Neural cell (in vitro differentiated cells): ENCODE measurements around the gene CD160. TPM values are rescaled to one million over a fixed set of nuclear protein-coding genes. Genes with fewer than 3 reads are reported as not detected.
"Not testable (repeated sequence)": the region's sequence is repeated elsewhere in the genome, so short reads cannot be mapped to it uniquely, and the experiment has no call there.

ENCODE experiments used
- H2AFZ ChIP-seq: fragments of 200-600, 300-800 bp; sonication (generic), shearing (Covaris generic); 2 replicates; pipeline ENCODE4 v1.6.0; 2014; ENCODE audit warnings: low read depth, mild to moderate bottlenecking, antibody characterized with exemption, low read length, moderate library complexity
- H3F3A ChIP-seq: fragments of 200-600 bp; shearing (Covaris generic); 2 replicates; pipeline ENCODE4 v1.6.1; 2016; ENCODE audit warnings: mild to moderate bottlenecking, moderate library complexity, mixed read lengths, antibody characterized with exemption, low read length; ENCODE audit not compliant: insufficient read depth, poor library complexity, severe bottlenecking
- H3K27ac ChIP-seq: fragments of 200-600, 300-800 bp; sonication (generic), shearing (Covaris generic); 2 replicates; pipeline ENCODE4 v1.5.1; 2014; ENCODE audit warnings: mild to moderate bottlenecking, low read length, moderate library complexity
- H3K27me3 ChIP-seq: fragments of 300-800, 200-600 bp; sonication (generic), shearing (Covaris generic); 2 replicates; pipeline ENCODE4 v1.6.0; 2014; ENCODE audit warnings: mild to moderate bottlenecking, low read depth, low read length, moderate library complexity; ENCODE audit not compliant: insufficient read depth
- H3K36me3 ChIP-seq: fragments of 300-800, 200-600 bp; sonication (generic), shearing (Covaris generic); 2 replicates; pipeline ENCODE4 v1.5.1; 2014; ENCODE audit warnings: mild to moderate bottlenecking, antibody characterized with exemption, low read length, moderate library complexity; ENCODE audit not compliant: insufficient read depth
- H3K4me2 ChIP-seq: fragments of 300-800, 200-600 bp; sonication (generic), shearing (Covaris generic); 2 replicates; pipeline ENCODE4 v1.6.0; 2014; ENCODE audit warnings: mild to moderate bottlenecking, low read length
- H3K4me3 ChIP-seq: fragments of 300-800, 200-600 bp; sonication (generic), shearing (Covaris generic); 2 replicates; pipeline ENCODE4 v1.5.1; 2014; ENCODE audit warnings: mild to moderate bottlenecking, low read length, moderate library complexity
- H3K79me2 ChIP-seq: fragments of 200-600 bp; shearing (Covaris generic); replicated peaks from 2 replicates; pipeline ENCODE4 v1.6.0; 2014; ENCODE audit warnings: mild to moderate bottlenecking, low read length, moderate library complexity; ENCODE audit not compliant: insufficient read depth
- H3K9ac ChIP-seq: fragments of 300-800, 200-600 bp; sonication (generic), shearing (Covaris generic); 2 replicates; pipeline ENCODE4 v1.6.1; 2016; ENCODE audit warnings: mild to moderate bottlenecking, low read length, mixed read lengths
- H3K9me2 ChIP-seq: fragments of 200-600 bp; shearing (Covaris generic); 2 replicates; pipeline ENCODE4 v1.6.1; 2016; ENCODE audit warnings: mild to moderate bottlenecking, low read length, mixed read lengths; ENCODE audit not compliant: insufficient read depth
- H3K9me3 ChIP-seq: fragments of 200-600, 300-800 bp; sonication (generic), shearing (Covaris generic); 2 replicates; pipeline ENCODE4 v1.6.1; 2016; ENCODE audit warnings: mild to moderate bottlenecking, mixed run types, low read length, moderate library complexity, mixed read lengths
- H4K20me1 ChIP-seq: fragments of 200-600 bp; shearing (Covaris generic); 2 replicates; pipeline ENCODE4 v1.6.1; 2016; ENCODE audit warnings: mild to moderate bottlenecking, mixed run types; ENCODE audit not compliant: insufficient read depth
- EP300 ChIP-seq: fragments of 450-650 bp; conservative IDR thresholded peaks from 2 replicates; pipeline ENCODE4 v1.6.1; 2014; ENCODE audit warnings: antibody characterized with exemption, mild to moderate bottlenecking, moderate library complexity; ENCODE audit not compliant: poor library complexity, severe bottlenecking
- EZH2 ChIP-seq: fragments of 200-600, 300-800 bp; shearing (Covaris generic), sonication (generic); IDR thresholded peaks from 2 replicates; pipeline ENCODE4 v1.6.1; 2014; ENCODE audit warnings: antibody characterized with exemption, low read length, borderline replicate concordance, mild to moderate bottlenecking; ENCODE audit not compliant: insufficient read depth, poor library complexity, severe bottlenecking
- MXI1 ChIP-seq: fragments of 450-650 bp; conservative IDR thresholded peaks from 2 replicates; pipeline ENCODE4 v1.6.1; 2014; ENCODE audit warnings: antibody characterized with exemption, mild to moderate bottlenecking; ENCODE audit not compliant: poor library complexity, severe bottlenecking
- POLR2AphosphoS5 ChIP-seq: IDR thresholded peaks from 2 replicates; pipeline ENCODE4 v1.6.1; 2012
- RAD21 ChIP-seq: fragments of 450-650 bp; conservative IDR thresholded peaks from 2 replicates; pipeline ENCODE4 v1.6.1; 2014; ENCODE audit warnings: antibody characterized with exemption, mild to moderate bottlenecking, moderate library complexity
- REST ChIP-seq: IDR thresholded peaks from 2 replicates; pipeline ENCODE4 v1.6.1; 2012; ENCODE audit warnings: borderline replicate concordance
- SMC3 ChIP-seq: fragments of 450-650 bp; conservative IDR thresholded peaks from 2 replicates; pipeline ENCODE4 v1.6.1; 2014; ENCODE audit warnings: antibody characterized with exemption, mild to moderate bottlenecking, moderate library complexity; ENCODE audit not compliant: poor library complexity
- TAF1 ChIP-seq: IDR thresholded peaks from 2 replicates; pipeline ENCODE4 v1.6.1; 2012; ENCODE audit warnings: low read depth
- polyA plus RNA-seq: library from polyadenylated mRNA; depleted of rRNA; stranded (reverse); fragments of >200 nt; gene quantifications from 2 replicates; pipeline ENCODE4 v1.2.3, GENCODE V29; 2014
- TF ChIP-seq, protein P1 (sequence below): fragments of 450-650 bp; IDR thresholded peaks from 2 replicates; pipeline ENCODE4 v1.5.1; 2014; ENCODE audit warnings: antibody characterized with exemption, mild to moderate bottlenecking, moderate library complexity; ENCODE audit not compliant: poor library complexity, severe bottlenecking

CD160 gene
- polyA plus RNA-seq, 1 donor from 2014 or later: not detected

- H3K9me2 ChIP-seq, H3K4me3 ChIP-seq, H3K27ac ChIP-seq, H3K36me3 ChIP-seq, H3K27me3 ChIP-seq, H3K4me2 ChIP-seq, H4K20me1 ChIP-seq, H3K9ac ChIP-seq, H3K79me2 ChIP-seq, H2AFZ ChIP-seq, H3F3A ChIP-seq, H3K9me3 ChIP-seq: not testable (repeated sequence)
Measured at GRCh38 chr1:145765127-145765526, 45.8 kb downstream of the CD160 start.

GRCh38 chr1:145765585-145766360 is 46.5 kb downstream of the CD160 start:
- not testable (repeated sequence) for H3K9ac ChIP-seq, H3K27me3 ChIP-seq, H3K9me3 ChIP-seq, H3K79me2 ChIP-seq, H4K20me1 ChIP-seq, H3K9me2 ChIP-seq, H3K36me3 ChIP-seq, H3K27ac ChIP-seq, H3F3A ChIP-seq, H2AFZ ChIP-seq, H3K4me3 ChIP-seq, H3K4me2 ChIP-seq

DNA sequence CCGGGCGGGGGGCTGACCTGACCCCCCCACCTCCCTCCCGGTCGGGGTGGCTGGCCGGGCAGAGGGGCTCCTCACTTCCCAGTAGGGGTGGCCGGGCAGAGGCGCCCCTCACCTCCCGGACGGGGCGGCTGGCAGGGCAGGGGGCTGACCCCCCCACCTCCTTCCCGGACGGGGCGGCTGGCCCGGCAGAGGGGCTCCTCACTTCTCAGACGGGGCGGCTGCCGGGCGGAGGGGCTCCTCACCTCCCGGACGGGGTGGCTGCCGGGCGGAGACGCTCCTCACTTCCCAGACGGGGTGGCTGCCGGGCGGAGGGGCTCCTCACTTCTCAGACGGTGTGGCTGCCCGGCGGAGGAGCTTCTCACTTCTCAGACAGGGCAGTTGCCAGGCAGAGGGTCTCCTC is 47.6 kb downstream of the CD160 start:
- not testable (repeated sequence) for H3K4me2 ChIP-seq, H3K4me3 ChIP-seq, H3F3A ChIP-seq, H4K20me1 ChIP-seq, H3K79me2 ChIP-seq, H2AFZ ChIP-seq, H3K27me3 ChIP-seq, H3K9me2 ChIP-seq, H3K9ac ChIP-seq, H3K27ac ChIP-seq, H3K9me3 ChIP-seq, H3K36me3 ChIP-seq

GRCh38 chr1:145768004-145768403 is 48.7 kb downstream of the CD160 start:
- not testable (repeated sequence) for H3K36me3 ChIP-seq, H3K27ac ChIP-seq

GRCh38 chr1:145771056-145771455 is 51.8 kb downstream of the CD160 start:
- TF ChIP-seq, protein P1, sequence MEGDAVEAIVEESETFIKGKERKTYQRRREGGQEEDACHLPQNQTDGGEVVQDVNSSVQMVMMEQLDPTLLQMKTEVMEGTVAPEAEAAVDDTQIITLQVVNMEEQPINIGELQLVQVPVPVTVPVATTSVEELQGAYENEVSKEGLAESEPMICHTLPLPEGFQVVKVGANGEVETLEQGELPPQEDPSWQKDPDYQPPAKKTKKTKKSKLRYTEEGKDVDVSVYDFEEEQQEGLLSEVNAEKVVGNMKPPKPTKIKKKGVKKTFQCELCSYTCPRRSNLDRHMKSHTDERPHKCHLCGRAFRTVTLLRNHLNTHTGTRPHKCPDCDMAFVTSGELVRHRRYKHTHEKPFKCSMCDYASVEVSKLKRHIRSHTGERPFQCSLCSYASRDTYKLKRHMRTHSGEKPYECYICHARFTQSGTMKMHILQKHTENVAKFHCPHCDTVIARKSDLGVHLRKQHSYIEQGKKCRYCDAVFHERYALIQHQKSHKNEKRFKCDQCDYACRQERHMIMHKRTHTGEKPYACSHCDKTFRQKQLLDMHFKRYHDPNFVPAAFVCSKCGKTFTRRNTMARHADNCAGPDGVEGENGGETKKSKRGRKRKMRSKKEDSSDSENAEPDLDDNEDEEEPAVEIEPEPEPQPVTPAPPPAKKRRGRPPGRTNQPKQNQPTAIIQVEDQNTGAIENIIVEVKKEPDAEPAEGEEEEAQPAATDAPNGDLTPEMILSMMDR: no peak
- TF ChIP-seq TAF1 (no peak), MXI1 (no peak), EP300 (no peak), EZH2 (no peak), SMC3 (no peak), REST (no peak), POLR2AphosphoS5 (no peak), RAD21 (no peak)
- H3K9me2 ChIP-seq: no peaks in the 10 kb centered on the region
- H3K27me3 ChIP-seq: no peaks in the 10 kb centered on the region
- no peaks in the 10 kb centered on the region for H4K20me1 ChIP-seq
- no peak overlapping the region for H3K27ac ChIP-seq
- no peak overlapping the region for H3K4me3 ChIP-seq
- no peaks in the 10 kb centered on the region for H3K79me2 ChIP-seq
- H3K9ac ChIP-seq: no peak overlapping the region
- no peaks in the 10 kb centered on the region for H3F3A ChIP-seq
- peaks cover 6% of the 10 kb centered on the region for H3K36me3 ChIP-seq
- H3K4me2 ChIP-seq: no peak overlapping the region
- no peaks in the 10 kb centered on the region for H3K9me3 ChIP-seq
- no peak overlapping the region for H2AFZ ChIP-seq

More at GRCh38 chr1:145768004-145768403, 48.7 kb downstream of the CD160 start:
- H3K9me2 ChIP-seq, H3F3A ChIP-seq, H3K27me3 ChIP-seq, H3K9ac ChIP-seq, H2AFZ ChIP-seq, H3K79me2 ChIP-seq, H4K20me1 ChIP-seq, H3K9me3 ChIP-seq, H3K4me3 ChIP-seq, H3K4me2 ChIP-seq: not testable (repeated sequence)
